ENCODE data around the gene GEMIN7.
A peak's percentile ranks its signal among the peaks of the same experiment; 100 is the strongest.

GEMIN7 gene

GRCh38 chr19:45087531-45087930 is 8.5 kb downstream of the GEMIN7 start:
- Histone ChIP-seq H3K9ac (ENCODE audit: low read length) (no peak overlapping the region), H4K91ac (ENCODE audit: low read depth, low read length) (no peak overlapping the region), H3K23ac (ENCODE audit: low read length) (no peak overlapping the region), H3K9me3 (ENCODE audit: insufficient read depth, low read depth, low read length) (no peaks in the 10 kb centered on the region), H2AFZ (ENCODE audit: insufficient read depth, low read length, poor library complexity) (no peak overlapping the region), H3K27ac (ENCODE audit: low read depth, low read length) (no peak overlapping the region), H3K18ac (ENCODE audit: low read length) (no peak overlapping the region), H2BK120ac (ENCODE audit: insufficient read depth, low read length, poor library complexity) (no peak overlapping the region), H2AK5ac (ENCODE audit: low read length) (no peak overlapping the region), H3K4me1 (ENCODE audit: control insufficient read depth in 1 of 2, insufficient read depth in 2 of 2, low read length in 2 of 2) (peaks cover 4 to 9% of the 10 kb centered on the region in 2 experiments), H4K12ac (ENCODE audit: low read depth, low read length) (no peak overlapping the region), H2BK12ac (ENCODE audit: low read length) (no peak overlapping the region), H3K4me2 (ENCODE audit: low read length) (no peak overlapping the region), H4K8ac (ENCODE audit: low read depth, low read length) (no peak overlapping the region), H3K36me3 (ENCODE audit: control insufficient read depth in 1 of 2, insufficient read depth in 2 of 2, low read length in 2 of 2) (peaks cover 19 to 26% of the 10 kb centered on the region in 2 experiments), H3K27me3 (ENCODE audit: insufficient read depth, low read length) (no peaks in the 10 kb centered on the region), H3K79me2 (ENCODE audit: control insufficient read depth, insufficient read depth, low read length, poor library complexity) (peaks cover 2% of the 10 kb centered on the region), H2BK5ac (ENCODE audit: low read depth, low read length, poor library complexity) (no peak overlapping the region), H3K4me3 (ENCODE audit: low read depth, low read length) (no peak overlapping the region), H3K14ac (ENCODE audit: low read length) (no peak overlapping the region), H3K4ac (ENCODE audit: low read depth, low read length) (no peak overlapping the region), H3K79me1 (ENCODE audit: low read length) (peaks cover 3% of the 10 kb centered on the region)
- DNase-seq = no peak
- no CpG with 5 or more reads among the region's 11 CpGs for WGBS (ENCODE audit: extremely low coverage, insufficient coverage, insufficient read length)

GRCh38 chr19:45090034-45090433 is 11.0 kb downstream of the GEMIN7 start:
- Histone ChIP-seq H3K4me1 (ENCODE audit: control insufficient read depth in 1 of 2, insufficient read depth in 2 of 2, low read length in 2 of 2) (peaks cover 13 to 15% of the 10 kb centered on the region in 2 experiments), H3K23ac (ENCODE audit: low read length) (no peak overlapping the region), H2BK120ac (ENCODE audit: insufficient read depth, low read length, poor library complexity) (no peak overlapping the region), H3K9ac (ENCODE audit: low read length) (no peak overlapping the region), H3K4me3 (ENCODE audit: low read depth, low read length) (no peak overlapping the region), H4K91ac (ENCODE audit: low read depth, low read length) (no peak overlapping the region), H3K18ac (ENCODE audit: low read length) (no peak overlapping the region), H4K8ac (ENCODE audit: low read depth, low read length) (no peak overlapping the region), H3K36me3 (ENCODE audit: control insufficient read depth in 1 of 2, insufficient read depth in 2 of 2, low read length in 2 of 2) (peaks cover 19 to 26% of the 10 kb centered on the region in 2 experiments), H3K79me2 (ENCODE audit: control insufficient read depth, insufficient read depth, low read length, poor library complexity) (peaks cover 20% of the 10 kb centered on the region), H2BK5ac (ENCODE audit: low read depth, low read length, poor library complexity) (no peak overlapping the region), H2AK5ac (ENCODE audit: low read length) (no peak overlapping the region), H3K27me3 (ENCODE audit: insufficient read depth, low read length) (no peaks in the 10 kb centered on the region), H3K79me1 (ENCODE audit: low read length) (peaks cover 10% of the 10 kb centered on the region), H4K12ac (ENCODE audit: low read depth, low read length) (no peak overlapping the region), H2AFZ (ENCODE audit: insufficient read depth, low read length, poor library complexity) (no peak overlapping the region), H2BK12ac (ENCODE audit: low read length) (no peak overlapping the region), H3K27ac (ENCODE audit: low read depth, low read length) (no peak overlapping the region), H3K14ac (ENCODE audit: low read length) (no peak overlapping the region), H3K4me2 (ENCODE audit: low read length) (no peak overlapping the region), H3K9me3 (ENCODE audit: insufficient read depth, low read depth, low read length) (no peaks in the 10 kb centered on the region), H3K4ac (ENCODE audit: low read depth, low read length) (no peak overlapping the region)
- WGBS (ENCODE audit: extremely low coverage, insufficient coverage, insufficient read length) = no CpG with 5 or more reads among the region's 17 CpGs
- peak; percentile 35 to 56 for DNase-seq

DNA sequence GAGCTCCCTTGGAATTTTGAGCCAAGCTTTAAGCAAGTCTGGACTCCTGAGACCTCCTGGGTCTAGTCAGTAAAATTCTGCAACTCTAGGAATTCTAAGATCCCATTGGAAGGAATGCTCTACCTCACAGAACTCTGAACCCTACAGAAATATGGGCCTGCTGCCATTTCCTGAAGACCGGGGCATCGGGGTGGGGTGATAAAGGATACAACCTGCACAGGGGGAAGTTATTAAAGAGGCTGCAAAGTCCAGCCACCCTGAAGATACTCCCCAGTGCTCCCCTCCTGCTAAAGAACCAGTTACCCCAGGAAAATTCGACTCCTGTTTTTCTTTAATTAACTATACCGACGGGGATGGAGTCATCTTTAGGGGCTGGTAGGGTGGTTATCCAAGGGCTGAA is 11.5 kb downstream of the GEMIN7 start:
- H3K9me3 ChIP-seq (ENCODE audit: insufficient read depth, low read depth, low read length) = no peaks in the 10 kb centered on the region
- no peak overlapping the region for H2BK120ac ChIP-seq (ENCODE audit: insufficient read depth, low read length, poor library complexity)
- peaks cover 13 to 15% of the 10 kb centered on the region in 2 experiments for H3K4me1 ChIP-seq (ENCODE audit: control insufficient read depth in 1 of 2, insufficient read depth in 2 of 2, low read length in 2 of 2)
- H3K79me2 ChIP-seq (ENCODE audit: control insufficient read depth, insufficient read depth, low read length, poor library complexity) = peaks cover 22% of the 10 kb centered on the region
- no peak overlapping the region for H3K23ac ChIP-seq (ENCODE audit: low read length)
- no CpG with 5 or more reads among the region's 5 CpGs for WGBS (ENCODE audit: extremely low coverage, insufficient coverage, insufficient read length)
- H2AFZ ChIP-seq (ENCODE audit: insufficient read depth, low read length, poor library complexity) = no peak overlapping the region
- H3K79me1 ChIP-seq (ENCODE audit: low read length) = peaks cover 10% of the 10 kb centered on the region
- H4K12ac ChIP-seq (ENCODE audit: low read depth, low read length) = no peak overlapping the region
- peaks cover 19 to 23% of the 10 kb centered on the region in 2 experiments for H3K36me3 ChIP-seq (ENCODE audit: control insufficient read depth in 1 of 2, insufficient read depth in 2 of 2, low read length in 2 of 2)
- H4K91ac ChIP-seq (ENCODE audit: low read depth, low read length) = no peak overlapping the region
- no peak overlapping the region for H2AK5ac ChIP-seq (ENCODE audit: low read length)
- H4K8ac ChIP-seq (ENCODE audit: low read depth, low read length) = no peak overlapping the region
- no peak overlapping the region for H3K4me3 ChIP-seq (ENCODE audit: low read depth, low read length)
- H3K14ac ChIP-seq (ENCODE audit: low read length) = no peak overlapping the region
- no peak overlapping the region for H3K4ac ChIP-seq (ENCODE audit: low read depth, low read length)
- no peaks in the 10 kb centered on the region for H3K27me3 ChIP-seq (ENCODE audit: insufficient read depth, low read length)
- DNase-seq = no peak
- no peak overlapping the region for H2BK12ac ChIP-seq (ENCODE audit: low read length)
- H3K27ac ChIP-seq (ENCODE audit: low read depth, low read length) = no peak overlapping the region
- no peak overlapping the region for H3K18ac ChIP-seq (ENCODE audit: low read length)
- no peak overlapping the region for H2BK5ac ChIP-seq (ENCODE audit: low read depth, low read length, poor library complexity)
- no peak overlapping the region for H3K4me2 ChIP-seq (ENCODE audit: low read length)
- no peak overlapping the region for H3K9ac ChIP-seq (ENCODE audit: low read length)

DNA sequence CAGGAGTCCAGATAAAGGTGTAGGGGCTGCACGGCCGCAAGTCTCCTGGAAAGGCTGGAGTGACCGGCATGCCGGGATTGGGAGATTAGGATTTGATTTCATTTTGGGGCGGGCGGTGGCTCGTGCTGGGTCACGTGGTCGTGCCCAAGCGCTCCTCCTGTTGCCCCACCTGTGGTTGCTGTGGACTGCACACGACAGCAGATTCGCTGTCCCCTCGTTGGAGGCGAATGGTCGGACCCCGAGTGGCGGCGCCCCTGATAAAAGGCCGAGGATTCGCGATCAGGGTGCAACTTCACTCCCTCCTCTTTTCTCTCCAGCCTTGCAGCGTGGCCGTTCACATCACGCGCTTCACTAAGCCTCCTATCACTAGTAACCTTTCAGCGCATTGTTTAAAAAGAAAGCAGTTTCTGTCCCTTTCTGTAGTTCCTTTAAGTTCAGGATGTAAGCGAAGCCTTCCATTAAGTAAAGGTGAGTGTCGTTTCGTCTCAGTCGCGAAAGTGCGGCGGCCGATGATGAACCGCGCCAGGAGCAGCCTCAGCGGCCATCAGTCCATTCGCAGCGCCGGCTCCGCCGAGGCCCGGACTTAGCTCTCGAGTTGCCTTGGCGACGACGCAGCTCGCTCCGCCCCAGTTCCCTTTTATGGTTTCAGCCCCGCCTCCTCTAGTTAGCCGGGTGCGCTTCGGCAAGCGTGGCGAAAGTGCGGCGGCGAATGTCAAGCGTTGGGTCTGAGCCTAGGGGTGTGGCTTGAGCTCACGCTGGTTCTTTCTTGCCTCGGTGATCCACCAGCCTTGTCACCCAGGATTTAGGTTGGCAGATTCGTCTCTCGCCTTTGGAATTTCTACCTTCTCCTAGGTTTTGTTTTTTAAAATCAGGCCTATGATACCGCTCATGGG is 12.2 kb downstream of the GEMIN7 start:
- no peak overlapping the region for H3K23ac ChIP-seq (ENCODE audit: low read length)
- peaks cover 22% of the 10 kb centered on the region for H3K79me2 ChIP-seq (ENCODE audit: control insufficient read depth, insufficient read depth, low read length, poor library complexity)
- H4K12ac ChIP-seq (ENCODE audit: low read depth, low read length) = no peak overlapping the region
- H3K27me3 ChIP-seq (ENCODE audit: insufficient read depth, low read length) = no peaks in the 10 kb centered on the region
- H3K36me3 ChIP-seq (ENCODE audit: control insufficient read depth in 1 of 2, insufficient read depth in 2 of 2, low read length in 2 of 2) = peaks cover 19 to 22% of the 10 kb centered on the region in 2 experiments
- no peak overlapping the region for H2BK120ac ChIP-seq (ENCODE audit: insufficient read depth, low read length, poor library complexity)
- H3K4ac ChIP-seq (ENCODE audit: low read depth, low read length) = no peak overlapping the region
- H3K27ac ChIP-seq (ENCODE audit: low read depth, low read length) = peak overlapping the region; percentile 29
- no peak overlapping the region for H3K14ac ChIP-seq (ENCODE audit: low read length)
- no peaks in the 10 kb centered on the region for H3K9me3 ChIP-seq (ENCODE audit: insufficient read depth, low read depth, low read length)
- peak overlapping the region; percentile 82 for H3K4me2 ChIP-seq (ENCODE audit: low read length)
- DNase-seq = peak; percentile 100
- H3K4me3 ChIP-seq (ENCODE audit: low read depth, low read length) = no peak overlapping the region
- peak overlapping the region; percentile 56 for H2AFZ ChIP-seq (ENCODE audit: insufficient read depth, low read length, poor library complexity)
- no peak overlapping the region for H3K18ac ChIP-seq (ENCODE audit: low read length)
- peak overlapping the region; percentile 74 for H4K8ac ChIP-seq (ENCODE audit: low read depth, low read length)
- H2AK5ac ChIP-seq (ENCODE audit: low read length) = no peak overlapping the region
- H3K4me1 ChIP-seq (ENCODE audit: control insufficient read depth in 1 of 2, insufficient read depth in 2 of 2, low read length in 2 of 2) = peaks cover 13 to 15% of the 10 kb centered on the region in 2 experiments
- no CpG with 5 or more reads among the region's 64 CpGs for WGBS (ENCODE audit: extremely low coverage, insufficient coverage, insufficient read length)
- no peak overlapping the region for H4K91ac ChIP-seq (ENCODE audit: low read depth, low read length)
- no peak overlapping the region for H3K9ac ChIP-seq (ENCODE audit: low read length)
- peaks cover 10% of the 10 kb centered on the region for H3K79me1 ChIP-seq (ENCODE audit: low read length)
- no peak overlapping the region for H2BK12ac ChIP-seq (ENCODE audit: low read length)
- no peak overlapping the region for H2BK5ac ChIP-seq (ENCODE audit: low read depth, low read length, poor library complexity)
